WTC11 (cell line): ENCODE measurements around the gene TBC1D10B. TPM values are rescaled to one million over a fixed set of nuclear protein-coding genes. Genes with fewer than 3 reads are reported as not detected.

Source experiments
- AFF4 ChIP-seq: sonication (generic); formaldehyde crosslinking; IDR thresholded peaks from 2 replicates; pipeline ENCODE4 v1.8.1; 2023; ENCODE audit warnings: mild to moderate bottlenecking, missing genetic modification reagents, borderline replicate concordance
- ARID4B ChIP-seq: sonication (generic); formaldehyde crosslinking; IDR thresholded peaks from 2 replicates; pipeline ENCODE4 v1.8.0; 2023; ENCODE audit warnings: missing genetic modification reagents, mild to moderate bottlenecking, borderline replicate concordance
- ATF2 ChIP-seq: sonication (generic); formaldehyde crosslinking; IDR thresholded peaks from 2 replicates; pipeline ENCODE4 v1.8.1; 2022; ENCODE audit warnings: low read depth, missing genetic modification reagents, borderline replicate concordance
- ATF3 ChIP-seq: sonication (generic); formaldehyde crosslinking; conservative IDR thresholded peaks from 2 replicates; pipeline ENCODE4 v1.8.1; 2022; ENCODE audit warnings: mild to moderate bottlenecking, missing genetic modification reagents
- CBFB ChIP-seq: sonication (generic); formaldehyde crosslinking; IDR thresholded peaks from 2 replicates; pipeline ENCODE4 v1.8.1; 2022; ENCODE audit warnings: mild to moderate bottlenecking, low read depth, missing genetic modification reagents
- CDX4 ChIP-seq: fragments of 250-450 bp; sonication (Bioruptor Pico); IDR thresholded peaks from 2 replicates; pipeline ENCODE4 v1.9.0; 2021; ENCODE audit warnings: moderate library complexity, mild to moderate bottlenecking, inconsistent platforms, borderline replicate concordance
- HMGXB4 ChIP-seq: sonication (generic); formaldehyde crosslinking; IDR thresholded peaks from 2 replicates; pipeline ENCODE4 v1.8.1; 2023; ENCODE audit warnings: mild to moderate bottlenecking, moderate library complexity, missing genetic modification reagents
- JUN ChIP-seq: sonication (generic); formaldehyde crosslinking; IDR thresholded peaks from 2 replicates; pipeline ENCODE4 v1.8.0; 2023; ENCODE audit warnings: mild to moderate bottlenecking, missing genetic modification reagents
- MAX ChIP-seq: sonication (generic); formaldehyde crosslinking; IDR thresholded peaks from 2 replicates; pipeline ENCODE4 v1.8.0; 2022; ENCODE audit warnings: mild to moderate bottlenecking, missing genetic modification reagents
- SP1 ChIP-seq: sonication (generic); formaldehyde crosslinking; conservative IDR thresholded peaks from 2 replicates; pipeline ENCODE4 v1.8.1; 2022; ENCODE audit warnings: missing genetic modification reagents
- TEAD1 ChIP-seq: sonication (generic); formaldehyde crosslinking; IDR thresholded peaks from 2 replicates; pipeline ENCODE4 v1.8.0; 2022; ENCODE audit warnings: mild to moderate bottlenecking, missing genetic modification reagents
- TEAD4 ChIP-seq: sonication (generic); formaldehyde crosslinking; IDR thresholded peaks from 2 replicates; pipeline ENCODE4 v1.8.0; 2022; ENCODE audit warnings: mild to moderate bottlenecking, missing genetic modification reagents
- ZNF219 ChIP-seq: sonication (generic); formaldehyde crosslinking; IDR thresholded peaks from 2 replicates; pipeline ENCODE4 v1.8.0; 2023; ENCODE audit warnings: missing genetic modification reagents, mild to moderate bottlenecking, borderline replicate concordance
- ZNF232 ChIP-seq: sonication (generic); formaldehyde crosslinking; IDR thresholded peaks from 2 replicates; pipeline ENCODE4 v1.8.0; 2022; ENCODE audit warnings: mild to moderate bottlenecking, missing genetic modification reagents
- ZNF281 ChIP-seq: sonication (generic); formaldehyde crosslinking; IDR thresholded peaks from 2 replicates; pipeline ENCODE4 v1.8.0; 2023; ENCODE audit warnings: mild to moderate bottlenecking, missing genetic modification reagents
- ZNF416 ChIP-seq: fragments of 250-450 bp; sonication (Bioruptor Pico); IDR thresholded peaks from 2 replicates; pipeline ENCODE4 v1.9.0; 2021; ENCODE audit warnings: mild to moderate bottlenecking, inconsistent platforms
- total RNA-seq: library from RNA; stranded (reverse); gene quantifications from 3 replicates; pipeline ENCODE4 v1.2.3, GENCODE V29; 2021

Gene TBC1D10B
- total RNA-seq, 1 experiment from 2014 or later, result 40.5 TPM

GRCh38 chr16:30355144-30355953 is 14.9 kb downstream of the TBC1D10B start, which contains the start of gene CD2BP2 (continued):
- TF ChIP-seq ZNF281 (CRISPR knock-in tag), result no peak
- TF ChIP-seq CDX4 (CRISPR knock-in tag), result 0 out of 2 replicates have a peak, but pooled peaks have one; percentile 11
- TF ChIP-seq ARID4B (CRISPR knock-in tag), result peak; percentile 67; the same call in 1 of the 2 replicates
- TF ChIP-seq SP1 (CRISPR knock-in tag), result peak; percentile 79
- no peak for TF ChIP-seq CBFB (CRISPR knock-in tag)
- TF ChIP-seq ATF3 (CRISPR knock-in tag), result no peak
- no peak for TF ChIP-seq ZNF416
- peak; percentile 65; the same call in 1 of the 2 replicates for TF ChIP-seq TEAD1 (CRISPR knock-in tag)
- TF ChIP-seq ZNF232, result peak; percentile 24; the same call in 1 of the 2 replicates
- no peak for TF ChIP-seq HMGXB4 (CRISPR knock-in tag)
- no peak for TF ChIP-seq TEAD4 (CRISPR knock-in tag)
- no peak for TF ChIP-seq ATF2 (CRISPR knock-in tag)
- no peak; the same call in 1 of the 2 replicates for TF ChIP-seq AFF4 (CRISPR knock-in tag)
- TF ChIP-seq JUN (CRISPR knock-in tag), result no peak
- peak; percentile 78 for TF ChIP-seq MAX (CRISPR knock-in tag)
- TF ChIP-seq ZNF219 (CRISPR knock-in tag), result no peak
